Embryonic facial prominence (tissue), 1 donor: ENCODE results near the gene PSMD14.

ENCODE experiments used
- DNase-seq: peaks from one replicate; pipeline ENCODE4 v3.0.0-alpha.2; 2016; ENCODE audit errors: extremely low spot score

Gene PSMD14

DNA sequence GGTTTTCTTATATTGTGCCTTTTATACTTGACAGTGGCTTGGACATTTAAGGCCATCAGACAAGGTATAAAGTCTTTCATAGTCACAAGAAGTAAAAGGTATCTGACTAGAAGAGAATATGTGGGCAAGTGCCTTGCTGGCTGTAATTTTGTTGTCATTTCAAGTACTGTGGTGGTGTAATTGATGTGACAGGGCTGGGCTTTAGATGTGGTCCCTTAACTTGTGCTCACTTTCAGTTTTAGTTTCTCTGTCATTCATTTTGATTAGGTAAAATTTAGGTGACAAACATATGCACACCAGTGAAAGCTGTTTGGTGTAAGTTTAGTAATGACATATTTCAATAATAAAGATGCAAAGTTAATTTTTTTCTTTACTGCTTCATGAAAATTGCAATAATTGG, 76.6 kb downstream of the PSMD14 start:
- no peak for DNase-seq

GRCh38 chr2:161386228-161386824, 78.1 kb downstream of the PSMD14 start:
- no peak for DNase-seq

DNA sequence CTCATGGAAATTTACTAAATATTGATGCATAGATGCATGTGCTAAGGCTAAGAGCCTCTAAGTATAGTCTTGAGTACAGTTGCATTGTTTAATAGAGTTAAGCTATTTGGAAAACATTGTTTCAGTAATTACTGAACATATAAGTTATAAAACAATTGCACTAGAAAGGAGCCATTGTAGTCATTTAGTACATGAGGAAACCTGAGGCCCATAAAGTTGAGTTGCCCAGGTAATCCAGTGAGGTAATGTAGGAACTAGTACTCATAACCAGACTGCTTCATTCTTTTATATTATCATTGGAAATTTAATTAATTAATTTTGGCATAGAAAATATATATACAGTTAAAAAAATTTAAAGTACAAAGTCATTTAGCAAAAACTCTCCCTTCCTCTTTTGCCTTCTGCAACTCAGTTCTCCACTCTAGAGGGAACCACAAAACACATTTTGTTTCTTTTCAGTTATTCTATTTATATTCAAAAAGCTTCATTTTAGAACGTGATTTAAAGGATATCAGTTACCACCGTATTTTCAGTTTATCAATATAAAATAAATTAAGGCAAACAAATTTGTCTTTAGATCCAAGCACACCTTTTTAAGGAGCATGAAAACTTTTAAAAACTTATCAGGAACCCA, 80.0 kb downstream of the PSMD14 start:
- no peak for DNase-seq

DNA sequence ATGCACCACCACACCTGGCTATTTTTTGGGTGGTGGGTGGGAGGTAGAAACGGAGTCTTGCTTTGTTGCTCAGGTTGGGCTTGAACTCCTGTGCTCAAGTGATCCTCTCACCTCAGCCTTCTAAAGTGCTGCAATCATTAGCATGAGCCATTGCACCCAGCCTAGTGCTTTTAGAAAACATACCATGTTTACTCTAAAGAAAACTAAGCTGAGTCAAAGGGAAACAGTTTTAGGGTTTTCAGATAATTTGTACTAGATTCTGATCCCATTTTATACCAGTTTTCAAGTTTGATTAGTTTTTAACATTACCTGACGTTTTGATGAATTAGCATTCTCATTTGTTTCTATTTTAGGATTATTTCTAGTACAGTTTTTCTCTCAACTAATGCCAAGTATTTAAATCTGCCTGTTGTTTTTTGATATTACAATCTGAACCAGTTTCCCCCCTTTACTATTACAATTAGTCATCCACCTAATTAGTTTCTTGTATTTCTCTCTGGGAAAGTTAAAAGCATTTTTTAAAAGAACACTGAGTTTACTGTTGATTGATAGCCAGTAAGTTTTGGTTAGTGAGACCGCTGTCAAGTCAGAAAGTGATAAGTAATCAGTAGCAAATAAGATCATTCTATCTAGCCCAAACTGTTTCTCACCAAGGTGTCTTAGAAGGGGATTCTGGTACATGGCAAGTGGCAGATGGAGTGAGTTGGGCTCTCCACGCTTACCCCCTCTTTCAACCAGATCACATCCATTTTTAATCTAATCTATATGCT, 83.7 kb downstream of the PSMD14 start:
- no peak for DNase-seq

- no peak for DNase-seq
Observed at GRCh38 chr2:161400076-161400475, 91.9 kb downstream of the PSMD14 start.

- no peak for DNase-seq
Observed at GRCh38 chr2:161402297-161402696, 94.1 kb downstream of the PSMD14 start.

- no peak for DNase-seq
Observed at GRCh38 chr2:161406316-161406715, 98.1 kb downstream of the PSMD14 start.

DNA sequence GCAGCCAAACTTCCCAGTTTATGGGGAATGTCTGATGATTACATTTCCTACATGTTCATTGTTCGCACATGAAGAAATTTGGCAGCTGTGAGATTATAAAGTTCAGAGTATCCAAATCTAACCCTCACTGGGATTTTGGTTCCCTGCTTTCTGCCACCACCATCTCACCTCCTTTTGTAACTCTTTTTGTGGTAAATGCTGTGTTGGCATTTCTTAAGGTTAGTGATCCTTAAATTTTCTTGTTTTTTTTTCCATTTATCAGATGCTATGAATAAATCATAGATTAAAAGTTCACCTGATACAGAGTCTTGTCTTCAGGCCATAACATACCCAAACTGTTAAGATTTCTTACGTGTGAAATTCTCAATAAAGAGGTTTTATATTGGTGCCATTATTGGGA, 99.4 kb downstream of the PSMD14 start:
- DNase-seq = no peak

- DNase-seq = no peak
Observed at GRCh38 chr2:161409308-161409907, 101.2 kb downstream of the PSMD14 start.

DNA sequence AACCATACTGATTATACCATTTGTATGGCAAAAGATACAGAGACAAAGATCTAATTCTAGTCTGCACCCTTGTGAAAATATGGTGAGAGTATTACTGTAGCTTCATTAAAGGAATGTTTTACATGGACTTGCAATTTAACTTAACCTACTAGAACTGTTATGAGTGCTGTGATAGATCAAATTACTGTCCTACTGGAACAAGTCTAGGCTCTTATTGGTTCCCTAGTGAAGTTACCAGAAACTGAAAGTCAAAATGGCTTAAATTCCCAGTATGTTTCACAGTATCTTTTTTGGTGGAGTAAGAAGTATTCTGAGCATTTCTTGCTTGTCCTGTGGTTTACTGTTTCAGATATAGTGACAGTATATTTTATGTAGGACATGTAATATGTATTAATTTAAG, 104.1 kb downstream of the PSMD14 start:
- DNase-seq = no peak

- no peak for DNase-seq
Observed at GRCh38 chr2:161414042-161415033, 106.1 kb downstream of the PSMD14 start.

- DNase-seq = no peak
Observed at GRCh38 chr2:161415034-161415986, 107.1 kb downstream of the PSMD14 start.

GRCh38 chr2:161415987-161416707, 107.9 kb downstream of the PSMD14 start, which contains the start of gene TBR1:
Gene TBR1, plus strand, starts transcription at chr2:161416297. Its CDS starts 114 bp downstream, at chr2:161416411.
- DNase-seq = no peak

GRCh38 chr2:161416708-161417437, 108.6 kb downstream of the PSMD14 start:
- DNase-seq = no peak

GRCh38 chr2:161417438-161418274, 109.4 kb downstream of the PSMD14 start:
- DNase-seq = no peak

DNA sequence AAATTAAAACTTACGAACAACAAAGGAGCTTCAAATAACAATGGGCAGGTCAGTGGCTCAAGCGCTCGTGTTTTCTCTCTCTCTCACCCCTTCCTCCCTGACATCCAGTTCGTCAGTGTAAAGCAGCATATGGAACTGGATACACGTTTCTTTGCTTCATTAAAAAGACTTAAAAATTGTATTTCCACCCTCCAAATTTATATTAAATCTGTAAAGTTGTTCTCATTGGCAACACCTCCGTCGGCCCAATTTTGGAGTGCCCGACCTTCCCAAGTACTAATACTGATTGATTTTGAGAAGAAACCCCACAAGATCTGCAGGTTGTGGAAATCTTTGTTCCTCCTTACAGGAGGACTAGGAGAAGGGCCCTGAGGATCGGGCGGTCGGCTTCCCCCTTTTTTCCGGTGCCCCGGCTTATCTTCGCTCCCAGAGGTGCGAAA, 110.1 kb downstream of the PSMD14 start:
- DNase-seq = no peak

- DNase-seq = no peak
Observed at GRCh38 chr2:161418715-161419637, 110.8 kb downstream of the PSMD14 start.
